Measurements from ENCODE around the gene RRBP1. TPM values are rescaled to one million over a fixed set of nuclear protein-coding genes. Genes with fewer than 3 reads are reported as not detected.

Gene RRBP1
- total and polyA plus RNA-seq, 2 donors (not counting 3 experiments of a cell fraction or from before 2014, with no cell fraction given) = 50.3 to 236 TPM

GRCh38 chr20:17660667-17661066, 21.4 kb downstream of the RRBP1 start:
- intact Hi-C loops (cut with micrococcal nuclease) = no loop called here
- Histone ChIP-seq H3K27me3 (ENCODE audit: control insufficient read depth in 2 of 2, insufficient read depth in 2 of 2, low read length in 2 of 2) (no peaks in the 10 kb centered on the region), H3K4me1 (ENCODE audit: control insufficient read depth, extremely low read depth, insufficient read depth, low read length) (peaks cover 7% of the 10 kb centered on the region), H4K20me1 (replicated peaks; ENCODE audit: control insufficient read depth, extremely low read depth, insufficient read depth, low read length) (no peaks in the 10 kb centered on the region), H3K9me1 (replicated peaks; ENCODE audit: control insufficient read depth, extremely low read depth, insufficient read depth, low read length) (no peaks in the 10 kb centered on the region), H3K4me3 (replicated peaks in 1 of 3; ENCODE audit: insufficient read depth in 1 of 3, low read depth in 1 of 3, low read length in 3 of 3) (no peak overlapping the region), H3K4me2 (ENCODE audit: insufficient read depth, low read length) (no peak overlapping the region), H3K9ac (replicated peaks; ENCODE audit: extremely low read depth, insufficient read depth, low read length) (no peak overlapping the region), H3K9me3 (replicated peaks; ENCODE audit: control insufficient read depth, insufficient read depth, low read length) (no peaks in the 10 kb centered on the region), H3K36me3 (ENCODE audit: control insufficient read depth in 2 of 2, extremely low read depth in 1 of 2, insufficient read depth in 2 of 2, low read length in 2 of 2) (peaks cover 11 to 17% of the 10 kb centered on the region in 2 experiments), H3K27ac (ENCODE audit: insufficient read depth, low read depth, low read length) (no peak overlapping the region), H3K79me2 (ENCODE audit: control insufficient read depth, insufficient read depth, low read length) (peaks cover 67% of the 10 kb centered on the region), H2AFZ (ENCODE audit: low read depth, low read length) (no peak overlapping the region)
- FAIRE-seq (no peak), DNase-seq (ENCODE audit: low read depth, low spot score) (no peak)
- no TSS peak for BruUV-seq (replicated peaks)
- POLR2A ChIA-PET = no interaction called here
- TF ChIP-seq POLR2A (IDR thresholded peaks at IDR 0.05; ENCODE audit: low read depth, low read length) = no peak
- no peak for TF ChIP-seq CTCF (IDR thresholded peaks at IDR 0.05; ENCODE audit: extremely low read depth in 1 of 2, insufficient read depth in 1 of 2, low read depth in 1 of 2, low read length in 2 of 2)
- TF ChIP-seq GATA2 (IDR thresholded peaks at IDR 0.05; ENCODE audit: insufficient read depth, insufficient read length, low read depth, low read length) = no peak
- TF ChIP-seq MYC (IDR thresholded peaks at IDR 0.05; ENCODE audit: low read depth, low read length) = no peak
- TF ChIP-seq JUN (IDR thresholded peaks at IDR 0.05; ENCODE audit: borderline replicate concordance, insufficient read depth, insufficient read length, low read depth) = no peak
- TF ChIP-seq, protein P1, sequence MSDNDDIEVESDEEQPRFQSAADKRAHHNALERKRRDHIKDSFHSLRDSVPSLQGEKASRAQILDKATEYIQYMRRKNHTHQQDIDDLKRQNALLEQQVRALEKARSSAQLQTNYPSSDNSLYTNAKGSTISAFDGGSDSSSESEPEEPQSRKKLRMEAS (IDR thresholded peaks at IDR 0.05; ENCODE audit: insufficient read depth, insufficient read length) = no peak
- TF ChIP-seq FOS (IDR thresholded peaks at IDR 0.05; ENCODE audit: borderline replicate concordance, insufficient read depth, low read length) = no peak
- no peak for TF ChIP-seq EZH2 (IDR thresholded peaks at IDR 0.05; ENCODE audit: borderline replicate concordance, low read depth, low read length, severe bottlenecking)
- no peak for TF ChIP-seq POLR2AphosphoS5 (IDR thresholded peaks at IDR 0.05; ENCODE audit: insufficient read depth, low read depth, low read length)
- dilution Hi-C loops (cut with MboI; ENCODE audit: extremely low pct_ligation_motif_present, low sequenced_read_pairs) = no loop called here
- CTCF ChIA-PET = no interaction called here
